ENCODE data around the gene ZC3H13.

DNA sequence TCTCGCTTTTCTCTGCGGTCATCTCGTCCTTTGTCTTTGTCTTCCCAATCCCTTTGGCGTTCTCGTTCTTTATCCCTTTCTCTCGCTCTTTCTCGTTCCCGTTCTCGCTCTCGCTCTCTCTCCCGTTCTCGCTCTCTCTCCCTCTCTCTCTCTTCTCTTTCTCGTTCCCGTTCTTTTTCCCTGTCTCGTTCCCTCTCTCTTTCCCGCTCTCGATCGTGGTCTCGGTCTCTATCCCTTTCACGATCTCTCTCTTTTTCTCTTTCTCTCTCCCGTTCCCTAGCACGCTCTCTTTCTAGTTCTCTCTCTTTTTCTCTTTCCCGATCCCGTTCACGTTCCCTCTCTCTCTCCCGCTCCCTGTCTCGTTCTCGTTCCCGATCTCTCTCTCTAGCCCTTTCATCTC, 77.2 kb downstream of the ZC3H13 start:
- TF ChIP-seq, protein P1, sequence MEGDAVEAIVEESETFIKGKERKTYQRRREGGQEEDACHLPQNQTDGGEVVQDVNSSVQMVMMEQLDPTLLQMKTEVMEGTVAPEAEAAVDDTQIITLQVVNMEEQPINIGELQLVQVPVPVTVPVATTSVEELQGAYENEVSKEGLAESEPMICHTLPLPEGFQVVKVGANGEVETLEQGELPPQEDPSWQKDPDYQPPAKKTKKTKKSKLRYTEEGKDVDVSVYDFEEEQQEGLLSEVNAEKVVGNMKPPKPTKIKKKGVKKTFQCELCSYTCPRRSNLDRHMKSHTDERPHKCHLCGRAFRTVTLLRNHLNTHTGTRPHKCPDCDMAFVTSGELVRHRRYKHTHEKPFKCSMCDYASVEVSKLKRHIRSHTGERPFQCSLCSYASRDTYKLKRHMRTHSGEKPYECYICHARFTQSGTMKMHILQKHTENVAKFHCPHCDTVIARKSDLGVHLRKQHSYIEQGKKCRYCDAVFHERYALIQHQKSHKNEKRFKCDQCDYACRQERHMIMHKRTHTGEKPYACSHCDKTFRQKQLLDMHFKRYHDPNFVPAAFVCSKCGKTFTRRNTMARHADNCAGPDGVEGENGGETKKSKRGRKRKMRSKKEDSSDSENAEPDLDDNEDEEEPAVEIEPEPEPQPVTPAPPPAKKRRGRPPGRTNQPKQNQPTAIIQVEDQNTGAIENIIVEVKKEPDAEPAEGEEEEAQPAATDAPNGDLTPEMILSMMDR (IDR thresholded peaks at IDR 0.05), result no peak
- TF ChIP-seq POLR2A (IDR thresholded peaks at IDR 0.05) (no peak), POLR2AphosphoS5 (IDR thresholded peaks at IDR 0.05) (no peak), EP300 (IDR thresholded peaks at IDR 0.05) (no peak)

All from gastroesophageal sphincter (tissue), 3 donors.